Activated CD8-positive, alpha-beta T cell treated with anti-CD3 and anti-CD28 coated beads for 36 hours (primary cell): ENCODE measurements around the gene AHCYL2. TPM values are rescaled to one million over a fixed set of nuclear protein-coding genes. Genes with fewer than 3 reads are reported as not detected.

Experiments
- ATAC-seq: fragments of 200-7000 bp; cut with Tn5 transposase; one replicate; pipeline ENCODE4 v1.10.0; 2021; ENCODE audit warnings: mild to moderate bottlenecking, moderate library complexity
- CTCF ChIA-PET: fragments of 350-600 bp; sonication (Branson Sonifier 250); formaldehyde crosslinking; loops from one replicate; lab custom pipeline; 2021; ENCODE audit warnings: antibody characterized with exemption; lab: Charles Lee
- POLR2A ChIA-PET: fragments of 350-600 bp; sonication (Branson Sonifier 250); formaldehyde crosslinking; loops from one replicate; lab custom pipeline; 2021; ENCODE audit warnings: antibody characterized with exemption; lab: Charles Lee
- DNase-seq: peaks from one replicate; pipeline ENCODE4 v3.0.0-alpha.2; 2020
- H3K27ac Mint-ChIP-seq: one replicate; pipeline ENCODE4 v1.8.0; 2021; ENCODE audit warnings: mild to moderate bottlenecking, mixed read lengths
- H3K27me3 Mint-ChIP-seq: one replicate; pipeline ENCODE4 v1.8.0; 2021; ENCODE audit warnings: mixed read lengths
- H3K36me3 Mint-ChIP-seq: one replicate; pipeline ENCODE4 v1.8.0; 2021; ENCODE audit warnings: low read depth, mixed read lengths
- H3K4me1 Mint-ChIP-seq: one replicate; pipeline ENCODE4 v1.8.0; 2021; ENCODE audit warnings: low read depth, mixed read lengths
- H3K4me3 Mint-ChIP-seq: one replicate; pipeline ENCODE4 v1.8.0; 2021; ENCODE audit warnings: mild to moderate bottlenecking, moderate library complexity, mixed read lengths
- H3K9me3 Mint-ChIP-seq: one replicate; pipeline ENCODE4 v1.8.0; 2021; ENCODE audit warnings: mixed read lengths
- CTCF ChIP-seq: fragments of 200-600 bp; IDR thresholded peaks from one replicate; pipeline ENCODE4 v1.8.0; 2022; ENCODE audit warnings: antibody characterized with exemption, mild to moderate bottlenecking
- intact Hi-C: fragments of 100-400 bp; cut with micrococcal nuclease; formaldehyde crosslinking; loops from one replicate; pipeline ENCODE4 v1.10.0; 2022
- total RNA-seq, 2 experiments: library from RNA; stranded (reverse); gene quantifications; one replicate each; pipeline ENCODE4 v1.2.3, GENCODE V29; 2021

Gene AHCYL2
- total RNA-seq, 2 experiments from 2014 or later = 8.1 to 9.6 TPM

- intact Hi-C loops = loop anchor here (10.0 kb wide), 1 partner anchor 246 kb away; no protein-coding TSS in a partner anchor
- peaks cover 18% of the 10 kb centered on the region for H3K4me1 Mint-ChIP-seq
- H3K9me3 Mint-ChIP-seq = no peaks in the 10 kb centered on the region
- H3K27ac Mint-ChIP-seq = no peak overlapping the region
- no peaks in the 10 kb centered on the region for H3K27me3 Mint-ChIP-seq
- CTCF ChIA-PET = interaction anchor here (1.0 to 15.1 kb wide), 5 partner anchors 10 to 205 kb away, joined by 3 to 320 read pairs (median 3); no protein-coding TSS in a partner anchor
- POLR2A ChIA-PET = interaction anchor here (1.3 to 1.5 kb wide), 4 partner anchors 10 to 43 kb away, joined by 3 to 5 read pairs (median 5); no protein-coding TSS in a partner anchor
- DNase-seq (no peak), ATAC-seq (no peak)
- TF ChIP-seq CTCF = no peak
- no peak overlapping the region for H3K4me3 Mint-ChIP-seq
- no peaks in the 10 kb centered on the region for H3K36me3 Mint-ChIP-seq
Measured at GRCh38 chr7:129228633-129229032, 3.8 kb downstream of the AHCYL2 start.

- ChIA-PET POLR2A (no interaction called here), CTCF (interaction anchor here (0.7 to 15.1 kb wide), 6 partner anchors 13 to 67 kb away, joined by 4 to 320 read pairs (median 10); no protein-coding TSS in a partner anchor)
- H3K27me3 Mint-ChIP-seq = no peaks in the 10 kb centered on the region
- no peaks in the 10 kb centered on the region for H3K9me3 Mint-ChIP-seq
- no peak overlapping the region for H3K27ac Mint-ChIP-seq
- H3K4me3 Mint-ChIP-seq = no peak overlapping the region
- intact Hi-C loops = no loop called here
- peaks cover 1% of the 10 kb centered on the region for H3K36me3 Mint-ChIP-seq
- H3K4me1 Mint-ChIP-seq = peaks cover 6% of the 10 kb centered on the region
- DNase-seq (no peak), ATAC-seq (no peak)
- no peak for TF ChIP-seq CTCF
Measured at GRCh38 chr7:129231666-129232065, 6.8 kb downstream of the AHCYL2 start.

- Mint-ChIP-seq H3K27me3 (no peaks in the 10 kb centered on the region), H3K9me3 (no peaks in the 10 kb centered on the region), H3K4me3 (no peak overlapping the region), H3K27ac (no peak overlapping the region), H3K36me3 (peaks cover 1% of the 10 kb centered on the region), H3K4me1 (peaks cover 8% of the 10 kb centered on the region)
- ChIA-PET CTCF (interaction anchor here (0.9 to 1.9 kb wide), 5 partner anchors 13 to 60 kb away, joined by 5 to 17 read pairs (median 5); no protein-coding TSS in a partner anchor), POLR2A (interaction anchor here (1.2 to 1.4 kb wide), 2 partner anchors 10 to 11 kb away, joined by 4 to 5 read pairs; no protein-coding TSS in a partner anchor)
- intact Hi-C loops = no loop called here
- no peak for ATAC-seq
- DNase-seq = no peak
- no peak for TF ChIP-seq CTCF
Measured at GRCh38 chr7:129238546-129238945, 13.7 kb downstream of the AHCYL2 start.

- ATAC-seq (no peak), DNase-seq (no peak)
- intact Hi-C loops = no loop called here
- Mint-ChIP-seq H3K4me3 (no peak overlapping the region), H3K4me1 (peaks cover 5% of the 10 kb centered on the region), H3K9me3 (no peaks in the 10 kb centered on the region), H3K36me3 (peaks cover 5% of the 10 kb centered on the region), H3K27me3 (no peaks in the 10 kb centered on the region), H3K27ac (no peak overlapping the region)
- POLR2A ChIA-PET = no interaction called here
- CTCF ChIA-PET = interaction anchor here (0.7 kb wide), 1 partner anchor 21 kb away, joined by 4 read pairs; no protein-coding TSS in a partner anchor
- no peak for TF ChIP-seq CTCF
Measured at GRCh38 chr7:129240119-129240820, 15.4 kb downstream of the AHCYL2 start.

- H3K4me1 Mint-ChIP-seq = peaks cover 5% of the 10 kb centered on the region
- no peaks in the 10 kb centered on the region for H3K27me3 Mint-ChIP-seq
- ATAC-seq (no peak), DNase-seq (no peak)
- H3K36me3 Mint-ChIP-seq = peaks cover 13% of the 10 kb centered on the region
- ChIA-PET CTCF (interaction anchor here (1.3 kb wide), 1 partner anchor 26 kb away, joined by 3 read pairs; no protein-coding TSS in a partner anchor), POLR2A (no interaction called here)
- H3K9me3 Mint-ChIP-seq = no peaks in the 10 kb centered on the region
- no peak overlapping the region for H3K4me3 Mint-ChIP-seq
- no peak for TF ChIP-seq CTCF
- intact Hi-C loops = no loop called here
- H3K27ac Mint-ChIP-seq = no peak overlapping the region
Measured at GRCh38 chr7:129244220-129244619, 19.4 kb downstream of the AHCYL2 start.
